Parathyroid adenoma (tissue), 2 donors: Measurements from ENCODE around the gene SIAH3.

ENCODE experiments used
- H2AFZ ChIP-seq: fragments of 300-600 bp; sonication (generic); one replicate; pipeline ENCODE4 v1.7.0; 2017; ENCODE audit warnings: antibody characterized with exemption, mild to moderate bottlenecking
- H3K27ac ChIP-seq: fragments of 300-600 bp; sonication (generic); one replicate; pipeline ENCODE4 v1.7.0; 2017
- H3K27me3 ChIP-seq: fragments of 300-600 bp; sonication (generic); one replicate; pipeline ENCODE4 v1.7.0; 2017; ENCODE audit warnings: low read length; ENCODE audit not compliant: control insufficient read depth, insufficient read depth
- H3K36me3 ChIP-seq: fragments of 300-600 bp; sonication (generic); one replicate; pipeline ENCODE4 v1.7.0; 2017; ENCODE audit warnings: low read length; ENCODE audit not compliant: control insufficient read depth, insufficient read depth
- H3K4me1 ChIP-seq: fragments of 300-600 bp; sonication (generic); one replicate; pipeline ENCODE4 v1.7.0; 2017; ENCODE audit warnings: control low read depth
- H3K4me2 ChIP-seq: fragments of 300-600 bp; sonication (generic); one replicate; pipeline ENCODE4 v1.7.0; 2017; ENCODE audit warnings: low read length
- H3K4me3 ChIP-seq: fragments of 300-600 bp; sonication (generic); one replicate; pipeline ENCODE4 v1.7.0; 2017; ENCODE audit warnings: low read depth, low read length
- H3K79me2 ChIP-seq: fragments of 300-600 bp; sonication (generic); one replicate; pipeline ENCODE4 v1.7.0; 2017; ENCODE audit warnings: control low read depth
- H3K9ac ChIP-seq: fragments of 300-600 bp; sonication (generic); one replicate; pipeline ENCODE4 v1.7.0; 2017; ENCODE audit warnings: mild to moderate bottlenecking
- H3K9me3 ChIP-seq: fragments of 300-600 bp; sonication (generic); one replicate; pipeline ENCODE4 v1.7.0; 2017; ENCODE audit warnings: low read length; ENCODE audit not compliant: control insufficient read depth
- TF ChIP-seq, protein P1 (sequence below): fragments of 300-600 bp; sonication (generic); IDR thresholded peaks from one replicate; pipeline ENCODE4 v1.7.0; 2017; ENCODE audit warnings: antibody characterized with exemption, mild to moderate bottlenecking
- donor health status: primary hyperparathyroidism.

The SIAH3 gene

DNA sequence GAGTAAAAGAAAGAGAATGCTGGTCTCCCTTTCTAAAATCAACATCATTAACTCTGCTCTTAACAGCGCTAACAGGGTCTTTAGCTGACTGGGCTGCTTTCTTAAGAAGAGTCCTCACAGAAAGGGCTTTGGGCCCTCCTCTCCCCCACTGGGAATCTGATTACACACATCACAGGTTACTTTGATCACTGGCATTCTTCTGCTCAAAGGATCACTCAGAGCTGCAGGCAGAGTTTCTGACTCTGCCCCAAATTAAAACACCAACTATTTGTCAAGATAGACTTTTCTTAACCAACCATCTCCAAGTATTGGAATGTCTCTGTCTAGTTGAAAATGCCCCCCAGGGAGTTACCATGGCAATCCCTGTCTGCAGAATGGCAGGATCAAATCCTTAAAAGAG, 31.1 kb upstream of the SIAH3 start:
- Histone ChIP-seq H3K79me2 (no peaks in the 10 kb centered on the region), H3K4me3 (no peak overlapping the region), H3K4me1 (no peaks in the 10 kb centered on the region), H3K36me3 (no peaks in the 10 kb centered on the region), H3K9ac (no peak overlapping the region), H3K4me2 (no peak overlapping the region), H3K27ac (no peak overlapping the region), H3K27me3 (no peaks in the 10 kb centered on the region), H3K9me3 (no peaks in the 10 kb centered on the region), H2AFZ (no peak overlapping the region)
- TF ChIP-seq, protein P1, sequence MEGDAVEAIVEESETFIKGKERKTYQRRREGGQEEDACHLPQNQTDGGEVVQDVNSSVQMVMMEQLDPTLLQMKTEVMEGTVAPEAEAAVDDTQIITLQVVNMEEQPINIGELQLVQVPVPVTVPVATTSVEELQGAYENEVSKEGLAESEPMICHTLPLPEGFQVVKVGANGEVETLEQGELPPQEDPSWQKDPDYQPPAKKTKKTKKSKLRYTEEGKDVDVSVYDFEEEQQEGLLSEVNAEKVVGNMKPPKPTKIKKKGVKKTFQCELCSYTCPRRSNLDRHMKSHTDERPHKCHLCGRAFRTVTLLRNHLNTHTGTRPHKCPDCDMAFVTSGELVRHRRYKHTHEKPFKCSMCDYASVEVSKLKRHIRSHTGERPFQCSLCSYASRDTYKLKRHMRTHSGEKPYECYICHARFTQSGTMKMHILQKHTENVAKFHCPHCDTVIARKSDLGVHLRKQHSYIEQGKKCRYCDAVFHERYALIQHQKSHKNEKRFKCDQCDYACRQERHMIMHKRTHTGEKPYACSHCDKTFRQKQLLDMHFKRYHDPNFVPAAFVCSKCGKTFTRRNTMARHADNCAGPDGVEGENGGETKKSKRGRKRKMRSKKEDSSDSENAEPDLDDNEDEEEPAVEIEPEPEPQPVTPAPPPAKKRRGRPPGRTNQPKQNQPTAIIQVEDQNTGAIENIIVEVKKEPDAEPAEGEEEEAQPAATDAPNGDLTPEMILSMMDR = no peak

DNA sequence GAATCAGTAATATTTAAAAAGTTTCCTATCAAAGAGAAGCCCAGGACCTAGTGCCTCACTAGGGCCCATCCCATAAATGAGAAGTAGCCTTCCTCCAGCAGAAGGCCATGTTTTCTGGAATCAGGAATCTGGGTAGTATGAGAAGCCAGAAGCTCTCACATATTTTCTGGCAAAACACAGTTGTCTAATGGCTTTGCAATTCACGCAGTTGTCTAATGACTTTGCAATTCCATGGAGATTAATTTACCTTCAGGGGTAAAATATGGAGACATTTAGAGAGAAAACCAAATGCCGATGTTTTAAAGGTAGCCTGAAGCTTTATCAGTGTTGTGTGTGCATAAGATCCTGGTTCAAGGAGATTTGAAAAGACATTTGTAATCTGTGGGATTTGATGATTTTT, 29.8 kb upstream of the SIAH3 start:
- TF ChIP-seq, protein P1 = no peak
- no peak overlapping the region for H3K4me3 ChIP-seq
- H3K4me1 ChIP-seq = no peaks in the 10 kb centered on the region
- H3K36me3 ChIP-seq = no peaks in the 10 kb centered on the region
- no peak overlapping the region for H3K4me2 ChIP-seq
- no peak overlapping the region for H3K27ac ChIP-seq
- no peak overlapping the region for H2AFZ ChIP-seq
- no peaks in the 10 kb centered on the region for H3K79me2 ChIP-seq
- no peak overlapping the region for H3K9ac ChIP-seq
- H3K27me3 ChIP-seq = no peaks in the 10 kb centered on the region
- no peaks in the 10 kb centered on the region for H3K9me3 ChIP-seq

DNA sequence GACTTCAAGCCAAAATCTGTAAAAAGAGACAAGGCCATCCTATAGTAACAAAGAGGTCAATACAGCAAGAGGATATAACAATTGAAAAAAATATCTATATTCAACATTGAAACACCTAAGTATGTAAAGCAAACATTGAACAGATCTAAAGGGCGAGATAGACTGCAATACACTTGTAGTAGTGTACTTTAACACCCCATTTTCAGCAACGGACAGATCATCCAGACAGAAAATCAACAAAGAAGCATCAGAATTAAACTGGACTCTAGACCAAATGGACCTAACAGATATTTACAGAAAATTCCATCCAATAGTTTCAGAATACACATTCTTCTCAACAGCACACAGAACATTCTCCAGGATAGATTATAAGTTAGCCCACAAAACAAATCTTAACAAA, 28.7 kb upstream of the SIAH3 start:
- H2AFZ ChIP-seq = no peak overlapping the region
- TF ChIP-seq, protein P1 = no peak
- H3K36me3 ChIP-seq = no peaks in the 10 kb centered on the region
- no peak overlapping the region for H3K4me2 ChIP-seq
- no peak overlapping the region for H3K4me3 ChIP-seq
- no peaks in the 10 kb centered on the region for H3K27me3 ChIP-seq
- H3K27ac ChIP-seq = no peak overlapping the region
- no peaks in the 10 kb centered on the region for H3K4me1 ChIP-seq
- H3K9me3 ChIP-seq = no peaks in the 10 kb centered on the region
- no peaks in the 10 kb centered on the region for H3K79me2 ChIP-seq
- no peak overlapping the region for H3K9ac ChIP-seq

DNA sequence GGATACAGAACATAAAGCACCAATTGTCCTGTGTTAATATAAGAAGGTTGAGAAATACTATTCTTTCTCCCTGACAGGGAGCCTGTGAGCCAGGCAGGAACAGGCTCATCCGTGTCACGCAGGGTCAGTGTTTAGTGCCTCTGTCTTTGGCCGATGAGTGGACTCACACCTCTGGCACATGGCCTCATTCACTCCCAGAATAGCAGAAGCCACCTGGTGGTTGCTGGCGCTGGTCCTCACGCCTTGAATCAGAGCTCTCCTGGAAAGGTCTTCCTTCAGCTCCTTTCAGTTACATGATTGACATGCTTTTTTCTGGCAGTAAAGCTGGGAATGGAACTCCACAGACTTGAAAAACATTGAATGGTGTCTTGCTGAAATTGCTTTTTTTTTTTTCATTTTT, 28.1 kb upstream of the SIAH3 start:
- Histone ChIP-seq H2AFZ (no peak overlapping the region), H3K27me3 (no peaks in the 10 kb centered on the region), H3K27ac (no peak overlapping the region), H3K4me1 (no peaks in the 10 kb centered on the region), H3K9ac (no peak overlapping the region), H3K4me3 (no peak overlapping the region), H3K36me3 (no peaks in the 10 kb centered on the region), H3K9me3 (no peaks in the 10 kb centered on the region), H3K79me2 (no peaks in the 10 kb centered on the region), H3K4me2 (no peak overlapping the region)
- TF ChIP-seq, protein P1 = no peak

DNA sequence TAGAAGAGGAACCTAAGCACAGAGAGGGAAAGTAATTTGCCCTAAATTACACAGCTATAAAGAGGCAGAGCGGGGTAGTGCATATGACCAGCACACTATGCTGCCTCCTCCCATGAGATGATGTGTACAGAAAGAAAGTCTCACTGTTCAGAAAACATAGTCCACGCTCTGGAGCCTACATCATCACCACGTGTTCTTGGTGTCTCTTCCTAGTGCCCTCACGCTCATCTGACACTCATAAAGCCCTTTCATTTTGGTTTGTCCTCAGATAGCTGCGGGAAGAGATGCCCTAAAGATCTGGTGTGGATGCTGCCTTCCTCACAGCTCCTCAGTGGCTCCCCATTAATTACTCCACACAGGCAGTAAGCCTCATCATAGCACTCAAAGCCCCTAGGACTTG, 27.4 kb upstream of the SIAH3 start:
- H3K36me3 ChIP-seq = no peaks in the 10 kb centered on the region
- no peaks in the 10 kb centered on the region for H3K79me2 ChIP-seq
- no peak overlapping the region for H3K4me3 ChIP-seq
- no peak overlapping the region for H3K9ac ChIP-seq
- no peak overlapping the region for H3K27ac ChIP-seq
- H3K9me3 ChIP-seq = no peaks in the 10 kb centered on the region
- no peaks in the 10 kb centered on the region for H3K4me1 ChIP-seq
- TF ChIP-seq, protein P1 = no peak
- H3K4me2 ChIP-seq = no peak overlapping the region
- H3K27me3 ChIP-seq = no peaks in the 10 kb centered on the region
- no peak overlapping the region for H2AFZ ChIP-seq
